Ramos (cell line): ENCODE measurements around the gene HIC1.

Source experiments
- in situ Hi-C: fragments of 300-500 bp; cut with MboI; formaldehyde crosslinking; loops from one replicate; pipeline ENCODE4 v1.14.3; 2022; ENCODE audit warnings: low sequenced_read_pairs; ENCODE audit not compliant: unreplicated experiment

The HIC1 gene

DNA sequence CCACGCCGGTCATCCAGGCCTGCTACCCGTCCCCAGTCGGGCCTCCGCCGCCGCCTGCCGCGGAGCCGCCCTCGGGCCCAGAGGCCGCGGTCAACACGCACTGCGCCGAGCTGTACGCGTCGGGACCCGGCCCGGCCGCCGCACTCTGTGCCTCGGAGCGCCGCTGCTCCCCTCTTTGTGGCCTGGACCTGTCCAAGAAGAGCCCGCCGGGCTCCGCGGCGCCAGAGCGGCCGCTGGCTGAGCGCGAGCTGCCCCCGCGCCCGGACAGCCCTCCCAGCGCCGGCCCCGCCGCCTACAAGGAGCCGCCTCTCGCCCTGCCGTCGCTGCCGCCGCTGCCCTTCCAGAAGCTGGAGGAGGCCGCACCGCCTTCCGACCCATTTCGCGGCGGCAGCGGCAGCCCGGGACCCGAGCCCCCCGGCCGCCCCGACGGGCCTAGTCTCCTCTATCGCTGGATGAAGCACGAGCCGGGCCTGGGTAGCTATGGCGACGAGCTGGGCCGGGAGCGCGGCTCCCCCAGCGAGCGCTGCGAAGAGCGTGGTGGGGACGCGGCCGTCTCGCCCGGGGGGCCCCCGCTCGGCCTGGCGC lies 2.4 kb downstream of the HIC1 start:
- in situ Hi-C loops, result no loop called here

DNA sequence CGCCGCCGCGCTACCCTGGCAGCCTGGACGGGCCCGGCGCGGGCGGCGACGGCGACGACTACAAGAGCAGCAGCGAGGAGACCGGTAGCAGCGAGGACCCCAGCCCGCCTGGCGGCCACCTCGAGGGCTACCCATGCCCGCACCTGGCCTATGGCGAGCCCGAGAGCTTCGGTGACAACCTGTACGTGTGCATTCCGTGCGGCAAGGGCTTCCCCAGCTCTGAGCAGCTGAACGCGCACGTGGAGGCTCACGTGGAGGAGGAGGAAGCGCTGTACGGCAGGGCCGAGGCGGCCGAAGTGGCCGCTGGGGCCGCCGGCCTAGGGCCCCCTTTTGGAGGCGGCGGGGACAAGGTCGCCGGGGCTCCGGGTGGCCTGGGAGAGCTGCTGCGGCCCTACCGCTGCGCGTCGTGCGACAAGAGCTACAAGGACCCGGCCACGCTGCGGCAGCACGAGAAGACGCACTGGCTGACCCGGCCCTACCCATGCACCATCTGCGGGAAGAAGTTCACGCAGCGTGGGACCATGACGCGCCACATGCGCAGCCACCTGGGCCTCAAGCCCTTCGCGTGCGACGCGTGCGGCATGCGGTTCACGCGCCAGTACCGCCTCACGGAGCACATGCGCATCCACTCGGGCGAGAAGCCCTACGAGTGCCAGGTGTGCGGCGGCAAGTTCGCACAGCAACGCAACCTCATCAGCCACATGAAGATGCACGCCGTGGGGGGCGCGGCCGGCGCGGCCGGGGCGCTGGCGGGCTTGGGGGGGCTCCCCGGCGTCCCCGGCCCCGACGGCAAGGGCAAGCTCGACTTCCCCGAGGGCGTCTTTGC lies 3.1 kb downstream of the HIC1 start:
- in situ Hi-C loops, result no loop called here

DNA sequence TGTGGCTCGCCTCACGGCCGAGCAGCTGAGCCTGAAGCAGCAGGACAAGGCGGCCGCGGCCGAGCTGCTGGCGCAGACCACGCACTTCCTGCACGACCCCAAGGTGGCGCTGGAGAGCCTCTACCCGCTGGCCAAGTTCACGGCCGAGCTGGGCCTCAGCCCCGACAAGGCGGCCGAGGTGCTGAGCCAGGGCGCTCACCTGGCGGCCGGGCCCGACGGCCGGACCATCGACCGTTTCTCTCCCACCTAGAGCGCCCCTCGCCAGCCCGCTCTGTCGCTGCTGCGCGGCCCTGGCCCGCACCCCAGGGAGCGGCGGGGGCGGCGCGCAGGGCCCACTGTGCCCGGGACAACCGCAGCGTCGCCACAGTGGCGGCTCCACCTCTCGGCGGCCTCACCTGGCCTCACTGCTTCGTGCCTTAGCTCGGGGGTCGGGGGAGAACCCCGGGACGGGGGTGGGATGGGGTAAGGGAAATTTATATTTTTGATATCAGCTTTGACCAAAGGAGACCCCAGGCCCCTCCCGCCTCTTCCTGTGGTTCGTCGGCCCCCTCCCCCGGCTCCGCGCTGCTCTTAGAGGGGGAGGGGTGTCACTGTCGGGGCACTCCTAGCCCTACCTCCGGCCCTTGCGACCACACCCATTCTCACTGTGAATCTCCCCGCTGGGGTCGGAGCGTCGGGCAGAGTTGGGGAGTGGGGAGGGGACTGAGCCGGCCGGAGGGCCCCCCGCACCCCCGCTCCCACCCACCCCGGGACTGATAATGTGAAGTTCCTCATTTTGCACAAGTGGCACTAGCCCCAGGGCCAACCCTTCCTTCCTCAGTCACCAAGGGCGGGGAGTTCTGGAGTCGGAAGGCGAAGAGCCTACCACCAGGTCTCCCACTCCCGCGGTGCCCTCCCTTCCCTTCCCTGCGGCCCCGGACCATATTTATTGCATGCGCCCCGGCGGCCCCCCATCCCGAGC lies 4.0 kb downstream of the HIC1 start:
- in situ Hi-C loops, result no loop called here

DNA sequence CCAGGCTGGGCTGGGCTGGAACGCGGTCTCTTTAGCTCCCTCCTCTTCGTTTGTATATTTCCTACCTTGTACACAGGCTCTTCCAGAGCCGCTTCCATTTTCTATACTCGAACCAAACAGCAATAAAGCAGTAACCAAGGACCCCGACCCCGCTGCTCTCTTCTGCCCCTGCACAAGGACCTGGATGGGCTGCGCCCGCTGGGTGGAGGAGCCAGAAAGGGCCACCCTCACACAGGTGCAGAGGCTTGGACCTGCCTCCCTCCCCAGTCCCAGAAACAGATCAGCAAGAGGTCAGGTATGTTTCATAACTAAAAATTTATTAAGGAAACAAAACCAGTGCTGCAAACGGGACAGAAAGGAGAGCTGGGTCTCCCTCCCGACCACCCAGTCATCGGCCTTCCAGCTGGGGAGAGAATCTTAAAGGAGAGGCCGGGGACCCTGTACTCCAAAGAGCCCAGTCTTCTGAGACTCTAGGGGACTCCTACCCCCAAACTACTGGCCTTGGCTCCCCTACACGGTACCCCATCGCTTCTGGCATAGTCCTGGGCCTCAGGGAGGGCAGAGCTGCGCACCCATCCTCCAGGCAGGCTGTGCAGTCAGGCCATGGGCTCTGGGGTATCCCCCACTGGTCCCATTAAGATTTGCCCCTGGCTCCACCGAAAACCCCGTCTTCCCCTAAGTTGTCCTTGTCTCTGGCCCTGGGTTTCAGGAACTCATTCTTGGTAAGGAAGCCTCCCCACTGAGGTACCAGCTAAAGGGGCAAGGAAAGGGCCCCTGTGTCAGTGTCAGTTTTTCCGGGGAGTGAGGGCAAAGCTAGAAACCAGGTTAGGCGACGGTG lies 4.9 kb downstream of the HIC1 start:
- in situ Hi-C loops, result loop anchor here (10.0 kb wide), 1 partner anchor 105 kb away; no protein-coding TSS in a partner anchor

DNA sequence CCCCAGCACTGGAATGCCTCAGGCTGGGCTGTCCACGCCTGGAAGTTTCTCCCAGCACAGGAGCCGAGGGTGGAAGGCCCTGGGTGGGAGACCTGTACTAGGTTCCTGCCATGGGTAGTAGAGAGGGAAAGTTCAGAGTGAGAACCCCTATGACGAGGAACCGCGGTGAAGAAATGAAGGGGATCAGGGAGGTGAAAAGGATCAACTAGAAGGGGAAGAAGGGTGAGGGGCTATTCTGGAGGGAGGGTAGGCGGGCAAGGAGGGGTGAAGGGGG lies 5.4 kb downstream of the HIC1 start:
- in situ Hi-C loops, result loop anchor here (10.0 kb wide), 1 partner anchor 104 kb away; no protein-coding TSS in a partner anchor

DNA sequence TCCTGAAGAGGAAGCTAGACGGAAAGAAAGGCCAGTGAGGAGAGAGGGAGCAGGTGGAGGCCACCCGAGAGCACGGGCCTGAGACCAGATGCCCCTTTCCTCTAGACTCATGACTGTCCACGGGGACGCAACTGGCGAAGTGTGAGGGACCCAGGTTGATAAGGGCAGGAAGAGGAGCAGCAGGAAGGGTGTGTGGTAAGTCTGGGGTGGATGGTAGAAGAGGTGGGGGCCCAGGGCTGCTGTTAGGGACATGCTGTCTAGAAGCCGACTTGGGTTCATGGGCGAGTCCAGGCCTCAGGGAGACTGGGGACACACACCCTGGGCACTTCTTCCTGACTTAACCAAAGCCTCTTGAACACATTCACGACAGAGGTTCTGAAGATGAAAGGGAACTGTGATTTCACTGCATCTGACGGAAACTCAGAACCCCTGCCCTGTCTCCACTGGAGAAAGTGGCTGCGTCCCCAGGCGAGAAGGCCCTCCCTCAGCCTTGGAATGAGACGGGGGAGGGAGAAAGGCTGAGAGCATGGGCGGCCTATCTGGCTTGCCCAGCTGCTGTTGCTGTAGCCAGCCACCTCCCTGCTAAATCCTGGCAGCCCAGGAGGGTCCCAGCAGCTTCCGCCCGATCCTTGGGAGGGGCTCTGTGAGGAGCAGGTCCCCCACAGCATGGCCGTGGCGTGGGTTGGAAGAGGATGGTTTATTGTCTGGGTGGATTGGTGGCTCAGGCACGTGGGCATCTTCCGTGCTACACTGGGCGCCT lies 6.0 kb downstream of the HIC1 start:
- in situ Hi-C loops, result loop anchor here (10.0 kb wide), 1 partner anchor 104 kb away; no protein-coding TSS in a partner anchor

DNA sequence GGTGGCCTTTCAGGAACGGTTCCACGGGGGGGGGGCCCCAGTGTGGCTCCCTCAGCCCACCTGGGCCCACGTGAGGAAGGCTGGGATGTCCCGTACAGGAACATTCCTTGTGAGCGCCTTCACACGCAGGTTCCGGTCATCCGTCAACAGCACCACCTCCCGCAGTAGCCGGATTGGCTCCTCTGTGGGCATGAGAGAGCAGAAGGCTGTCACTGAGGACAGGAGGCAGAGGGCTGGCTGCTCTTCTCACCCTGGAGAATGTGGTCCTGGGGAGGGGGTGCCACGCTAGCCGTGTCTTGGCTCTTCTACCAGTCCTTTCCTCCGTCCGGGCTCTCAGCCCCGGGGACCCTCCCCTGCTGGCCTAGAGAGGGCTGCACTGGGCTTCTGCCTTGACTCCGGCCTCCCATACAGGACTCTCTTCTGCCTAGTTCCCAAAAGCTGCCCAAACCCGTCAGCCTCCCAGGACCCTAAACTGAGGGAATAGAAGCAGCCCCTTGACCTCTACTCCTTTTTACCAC lies 6.6 kb downstream of the HIC1 start:
- in situ Hi-C loops, result loop anchor here (10.0 kb wide), 1 partner anchor 103 kb away; no protein-coding TSS in a partner anchor

DNA sequence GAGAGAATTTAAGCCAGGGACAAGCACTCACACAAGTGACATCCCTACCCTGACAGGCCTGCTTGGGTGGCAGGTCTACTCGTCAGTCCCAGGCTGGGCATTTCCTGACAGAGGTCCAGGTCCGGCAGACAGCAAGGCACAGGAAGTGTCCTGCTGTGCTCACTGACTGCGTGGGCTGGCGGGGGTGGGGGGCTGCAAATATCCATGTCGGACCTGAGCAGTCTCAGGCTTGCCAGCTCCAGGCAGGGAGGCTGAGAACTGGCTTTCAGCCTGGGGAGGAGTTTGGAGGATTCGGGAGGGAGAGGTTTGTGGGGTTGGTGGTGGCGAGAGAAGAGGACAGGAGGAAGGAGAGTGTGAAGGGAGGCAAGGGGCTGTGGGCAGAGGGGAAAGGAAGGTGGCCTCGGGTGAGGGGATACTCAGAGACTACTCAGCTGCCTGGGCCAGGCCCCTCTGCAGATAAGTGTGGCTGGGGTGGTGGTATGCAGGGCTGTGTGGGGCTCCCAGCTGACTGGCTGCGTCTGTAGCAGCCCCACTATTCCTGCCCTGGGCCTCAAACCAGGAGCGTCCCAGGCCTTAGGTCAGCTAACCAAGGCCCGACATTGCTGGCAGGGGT lies 7.8 kb downstream of the HIC1 start:
- in situ Hi-C loops, result loop anchor here (10.0 kb wide), 1 partner anchor 102 kb away; no protein-coding TSS in a partner anchor

DNA sequence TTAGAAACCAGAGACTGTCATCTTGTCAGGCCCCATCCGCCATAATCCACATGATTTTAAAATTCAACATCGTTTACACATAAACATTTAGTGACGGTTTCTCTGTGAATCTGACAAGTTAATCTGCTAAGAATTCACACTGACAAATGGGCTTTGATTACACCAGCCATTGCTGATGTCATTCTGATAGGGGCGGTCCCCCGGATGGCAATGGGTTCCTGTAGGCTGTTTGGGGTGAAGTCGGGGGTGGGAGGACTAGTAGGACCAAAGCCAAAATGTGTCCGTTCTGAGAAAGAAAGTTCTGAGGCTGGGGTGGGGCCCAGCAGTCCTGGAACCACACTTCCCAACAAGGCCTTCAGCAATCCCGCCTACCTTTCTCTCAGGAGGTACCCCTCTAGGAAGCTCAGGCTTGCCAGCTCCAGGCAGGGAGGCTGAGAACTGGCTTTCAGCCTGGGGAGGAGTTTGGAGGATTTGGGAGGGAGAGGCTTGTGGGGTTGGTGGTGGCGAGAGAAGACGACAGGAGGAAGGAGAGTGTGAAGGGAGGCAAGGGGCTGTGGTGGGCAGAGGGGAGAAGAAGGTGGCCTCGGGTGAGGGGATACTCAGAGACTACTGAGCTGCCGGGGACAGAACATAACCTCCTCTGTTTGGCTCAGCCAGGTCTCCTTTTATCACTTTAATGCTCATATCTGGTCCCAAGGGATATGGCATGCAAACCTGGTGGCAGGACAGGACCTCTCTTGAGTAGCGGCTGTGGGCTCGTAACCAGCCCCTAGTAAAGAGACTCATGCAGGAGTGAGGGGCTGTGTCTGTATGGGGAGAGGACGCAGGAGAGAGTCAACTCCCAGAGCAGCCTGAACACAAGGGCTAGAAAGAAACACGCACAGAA lies 8.6 kb downstream of the HIC1 start:
- in situ Hi-C loops, result loop anchor here (10.0 kb wide), 1 partner anchor 101 kb away; no protein-coding TSS in a partner anchor

DNA sequence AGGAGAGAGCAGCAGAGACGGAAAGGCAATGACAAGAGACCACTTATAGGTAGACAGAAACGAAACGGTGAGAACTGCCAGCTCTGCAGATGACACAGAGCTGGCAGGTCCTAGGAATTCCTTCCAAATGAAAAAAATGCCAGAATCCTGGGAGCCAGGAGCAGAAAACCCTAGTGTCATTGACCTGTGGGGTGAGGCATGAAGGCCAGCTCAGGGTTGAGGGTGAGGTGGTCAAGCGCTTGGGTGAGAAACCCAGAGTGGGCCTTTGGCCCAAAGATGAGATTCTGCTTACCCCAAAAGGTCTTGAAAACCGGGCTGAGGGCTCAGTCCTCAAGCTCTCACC lies 9.2 kb downstream of the HIC1 start:
- in situ Hi-C loops, result loop anchor here (10.0 kb wide), 1 partner anchor 101 kb away; no protein-coding TSS in a partner anchor

DNA sequence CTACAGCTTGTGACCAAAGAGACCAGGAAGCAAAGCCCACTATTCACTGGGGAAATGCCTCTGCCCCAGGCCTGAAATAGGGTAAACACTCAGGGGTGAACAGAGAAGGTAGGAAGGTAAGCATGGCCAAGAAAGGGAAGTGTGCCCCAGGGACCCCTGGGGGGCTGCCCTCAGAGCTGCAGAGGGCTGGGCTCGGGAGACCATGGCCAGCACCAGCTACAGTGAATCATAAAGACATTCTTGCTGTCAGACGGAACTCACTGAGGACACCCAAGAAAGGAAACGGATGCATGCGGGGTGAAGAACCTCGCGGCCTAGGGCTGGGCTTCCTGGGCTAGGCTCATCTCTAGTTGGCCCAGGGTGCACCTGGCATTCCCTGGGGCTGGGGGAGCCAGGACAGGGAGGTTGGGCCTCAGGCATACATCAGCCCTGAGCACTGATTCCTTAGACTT lies 9.6 kb downstream of the HIC1 start:
- in situ Hi-C loops, result loop anchor here (10.0 kb wide), 1 partner anchor 100 kb away; no protein-coding TSS in a partner anchor

DNA sequence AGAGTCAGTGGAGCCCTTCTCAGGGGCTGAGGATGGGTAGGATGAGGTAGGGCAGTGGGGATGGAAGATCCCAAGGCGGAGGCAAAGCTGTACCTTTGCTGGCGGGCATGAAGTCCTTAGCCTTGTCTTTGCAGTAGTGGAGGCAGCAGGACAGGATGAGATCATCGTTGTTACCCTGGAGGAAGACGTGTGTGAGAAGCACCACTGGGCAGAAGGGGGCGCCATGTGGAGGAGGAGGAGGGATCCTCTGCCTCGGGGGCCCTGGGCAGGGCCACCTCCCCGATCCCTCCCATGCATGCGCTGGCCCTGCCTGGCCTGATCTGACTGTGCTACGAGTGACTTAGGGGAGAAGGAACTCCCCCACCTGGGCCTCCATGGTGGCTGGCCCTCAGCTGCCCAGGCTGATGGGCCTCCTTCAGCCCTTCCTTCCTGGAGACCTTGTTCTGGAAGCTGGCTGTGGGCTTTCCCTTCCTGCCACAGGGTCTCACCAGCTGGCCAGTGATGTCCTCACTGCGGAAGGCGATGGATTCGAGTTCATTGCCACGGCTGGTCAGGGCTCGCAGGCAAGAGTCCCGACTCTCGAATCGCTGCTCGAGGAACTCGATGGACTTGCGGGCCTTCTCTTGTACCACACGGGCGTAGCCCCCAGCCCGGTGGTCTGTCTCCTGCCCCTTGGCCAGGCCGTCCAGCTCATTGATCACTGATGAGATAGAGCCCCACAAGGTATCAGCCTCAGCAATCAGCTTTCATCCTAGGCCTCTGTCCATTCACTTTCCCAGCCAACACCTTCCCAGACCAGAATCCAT lies 10.3 kb downstream of the HIC1 start:
- in situ Hi-C loops, result loop anchor here (5.0 to 10.0 kb wide), 2 partner anchors 100 to 182 kb away; no protein-coding TSS in a partner anchor

DNA sequence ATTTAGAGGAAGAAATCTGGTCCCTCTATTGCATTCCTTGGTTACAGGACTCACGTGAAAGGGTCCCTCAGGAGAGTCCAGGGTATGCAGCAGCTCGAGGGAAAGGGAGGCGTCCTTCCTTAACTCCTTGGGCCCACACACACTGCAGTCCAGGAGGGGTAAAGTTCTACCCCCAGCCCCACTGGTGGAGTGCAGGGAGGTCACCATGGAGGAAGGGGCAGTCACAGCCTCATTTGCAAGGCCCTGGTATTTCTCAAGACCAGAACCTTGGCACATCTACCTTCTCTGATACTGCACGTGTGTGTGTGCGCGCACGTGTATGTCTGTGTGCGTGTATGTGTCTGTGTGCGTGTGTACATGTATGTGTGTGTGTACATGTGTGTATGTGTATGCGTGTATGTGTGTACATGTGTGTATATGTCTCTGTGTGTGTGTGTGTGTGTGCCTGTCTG lies 11.1 kb downstream of the HIC1 start:
- in situ Hi-C loops, result loop anchor here (5.0 to 10.0 kb wide), 2 partner anchors 99 to 181 kb away; no protein-coding TSS in a partner anchor

DNA sequence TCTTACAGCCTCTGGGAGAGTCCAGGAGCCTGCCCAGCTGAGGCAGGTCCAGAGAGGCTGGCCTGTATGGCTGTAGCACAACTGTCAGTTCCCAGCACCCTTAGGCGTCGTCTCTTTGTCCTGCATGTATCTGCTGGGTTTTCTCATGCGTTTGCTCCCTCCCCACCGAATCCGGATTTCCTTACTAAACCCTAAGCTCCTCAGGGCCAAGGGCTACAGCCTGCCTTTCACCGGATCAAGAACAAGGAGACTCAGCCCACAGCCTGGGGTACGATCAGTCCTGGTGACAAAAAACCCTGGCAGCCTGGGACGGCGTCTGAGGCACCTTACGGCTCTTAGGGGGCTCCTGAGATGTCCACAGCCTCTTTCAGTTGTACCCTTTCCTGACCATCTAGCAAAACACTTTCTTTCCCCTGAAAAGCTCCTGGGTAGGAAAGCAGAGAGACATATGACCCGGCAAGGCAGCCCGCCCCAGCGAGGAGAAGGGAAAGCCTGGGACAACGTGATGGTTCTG lies 12.2 kb downstream of the HIC1 start:
- in situ Hi-C loops, result loop anchor here (5.0 to 10.0 kb wide), 2 partner anchors 98 to 180 kb away; no protein-coding TSS in a partner anchor

DNA sequence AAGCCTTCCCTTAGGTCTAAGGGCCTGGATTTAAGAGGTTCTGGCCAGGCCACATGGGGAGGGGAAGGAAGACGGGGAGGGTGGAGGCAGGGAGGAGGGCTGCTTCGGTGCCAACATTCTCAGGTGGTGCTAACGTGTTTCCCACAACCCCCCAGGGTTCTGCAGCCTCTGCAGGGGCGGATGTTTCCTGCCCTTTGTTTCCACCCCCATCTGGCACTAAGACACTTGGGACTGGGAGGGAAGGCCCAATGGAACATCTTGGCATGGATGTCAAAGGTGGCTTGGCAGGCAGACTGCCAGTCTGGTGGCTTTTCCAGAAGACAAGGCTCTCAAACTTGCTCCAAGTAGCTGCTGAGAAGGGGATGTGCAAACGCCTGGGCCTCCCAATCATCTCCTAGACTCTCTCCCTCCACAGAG lies 12.7 kb downstream of the HIC1 start:
- in situ Hi-C loops, result loop anchor here (5.0 to 10.0 kb wide), 2 partner anchors 97 to 180 kb away; no protein-coding TSS in a partner anchor

DNA sequence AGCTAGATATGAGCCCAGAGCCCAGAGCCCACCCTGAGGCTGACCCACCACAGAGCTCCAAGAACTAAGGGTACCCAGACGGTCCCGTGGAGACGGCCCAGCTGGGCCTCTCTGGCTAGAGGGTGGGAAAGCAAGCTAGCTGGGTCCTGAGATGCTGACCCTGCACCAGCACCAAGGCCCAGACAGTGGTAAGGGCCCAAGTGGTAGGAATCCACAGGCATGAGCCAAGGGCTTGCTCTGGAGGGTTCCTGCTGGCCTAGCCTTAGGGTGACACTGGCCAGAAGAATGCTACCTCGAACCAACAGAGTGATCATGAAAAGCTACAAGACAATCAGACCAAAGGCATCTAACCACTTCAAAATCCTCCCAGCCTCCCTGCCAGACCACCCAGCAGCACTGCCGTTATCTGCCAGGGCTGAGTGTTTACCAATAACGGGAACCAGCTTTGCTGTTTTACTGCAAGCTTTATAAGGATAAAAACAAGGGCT lies 13.2 kb downstream of the HIC1 start:
- in situ Hi-C loops, result loop anchor here (5.0 to 10.0 kb wide), 2 partner anchors 97 to 179 kb away; no protein-coding TSS in a partner anchor
